ENCODE measurements around the gene TNFRSF13B. TPM values are rescaled to one million over a fixed set of nuclear protein-coding genes. Genes with fewer than 3 reads are reported as not detected.

TNFRSF13B gene
- total and polyA plus RNA-seq, 12 donors = not detected

GRCh38 chr17:16977932-16978331 is 6.0 kb upstream of the TNFRSF13B start:
- Histone ChIP-seq H3K9me3 (no peaks in the 10 kb centered on the region), H3K4me1 (peaks cover 0 to 8% (median 0%) of the 10 kb centered on the region in 9 donors), H3K27me3 (peaks cover 0 to 6% (median 0%) of the 10 kb centered on the region in 7 donors), H3K36me3 (no peaks in the 10 kb centered on the region), H3K27ac (no peak overlapping the region), H3K4me3 (no peak overlapping the region)
- DNase-seq = no peak
- ATAC-seq = no peak
- TF ChIP-seq CTCF (IDR thresholded peaks at IDR 0.05) = no peak
- intact Hi-C loops (cut with DNase I) = no loop called here
- WGBS, 2 donors = 33 to 46% methylated on average over 6 of the region's 6 CpGs

- Histone ChIP-seq H3K27ac (peak overlapping the region in 1 of 10 donors; percentile 21), H3K27me3 (peaks cover 0 to 6% (median 0%) of the 10 kb centered on the region in 7 donors), H3K4me1 (peaks cover 0 to 8% (median 0%) of the 10 kb centered on the region in 9 donors), H3K4me3 (no peak overlapping the region), H3K36me3 (no peaks in the 10 kb centered on the region), H3K9me3 (no peaks in the 10 kb centered on the region)
- intact Hi-C loops (cut with DNase I) = no loop called here
- no peak for TF ChIP-seq CTCF (IDR thresholded peaks at IDR 0.05)
- 86 to 88% methylated on average over 9 of the region's 9 CpGs for WGBS, 2 donors
- no peak for DNase-seq
- ATAC-seq = no peak
Measured at GRCh38 chr17:16976725-16977550, 5.0 kb upstream of the TNFRSF13B start.

GRCh38 chr17:16975744-16976625 is 4.1 kb upstream of the TNFRSF13B start:
- no peak for ATAC-seq

More at GRCh38 chr17:16975744-16976625, 4.1 kb upstream of the TNFRSF13B start:
- no peak for TF ChIP-seq CTCF (IDR thresholded peaks at IDR 0.05)
- intact Hi-C loops (cut with DNase I) = no loop called here
- no peak overlapping the region for H3K4me3 ChIP-seq
- H3K4me1 ChIP-seq = peaks cover 0 to 8% (median 0%) of the 10 kb centered on the region in 9 donors
- H3K27me3 ChIP-seq = peaks cover 0 to 6% (median 0%) of the 10 kb centered on the region in 7 donors
- no peak for DNase-seq
- H3K27ac ChIP-seq = peak overlapping the region in 1 of 10 donors; percentile 22
- H3K36me3 ChIP-seq = no peaks in the 10 kb centered on the region
- no peaks in the 10 kb centered on the region for H3K9me3 ChIP-seq
- 93% methylated on average over 10 of the region's 10 CpGs for WGBS, 2 donors
